Testis (tissue), 3 donors: Measurements from ENCODE around the gene PKP2. TPM values are rescaled to one million over a fixed set of nuclear protein-coding genes. Genes with fewer than 3 reads are reported as not detected.

ENCODE experiments used
- DNase-seq: peaks from one replicate; pipeline ENCODE4 v3.0.0-alpha.2; 2019
- H3K27ac ChIP-seq, 2 donors: fragments of 200-600 bp; sonication (generic); one replicate each; pipeline ENCODE4 v1.5.1; 2019
- H3K27me3 ChIP-seq: fragments of 200-600 bp; sonication (generic); one replicate; pipeline ENCODE4 v1.5.1; 2019
- H3K36me3 ChIP-seq: fragments of 200-600 bp; sonication (generic); one replicate; pipeline ENCODE4 v1.5.1; 2017; ENCODE audit warnings: low read depth; ENCODE audit errors: missing control alignments
- H3K4me1 ChIP-seq: fragments of 200-600 bp; sonication (generic); one replicate; pipeline ENCODE4 v1.5.1; 2019
- H3K4me3 ChIP-seq, 2 donors: fragments of 200-600 bp; sonication (generic); one replicate each; pipeline ENCODE4 v1.5.1; 2017 to 2019
- H3K9me3 ChIP-seq: fragments of 200-600 bp; sonication (generic); one replicate; pipeline ENCODE4 v1.5.1; 2017
- POLR2A ChIP-seq: fragments of 450-650 bp; IDR thresholded peaks from one replicate; pipeline ENCODE4 v1.6.1; 2017; ENCODE audit warnings: antibody characterized with exemption, mild to moderate bottlenecking, moderate library complexity
- WGBS, 2 donors: methylation state at CpG; one replicate each; pipeline ENCODE4 v1.1.5; 2018; 5-methylcytosine and 5-hydroxymethylcytosine counted together
- intact Hi-C: fragments of 100-400 bp; cut with DNase I; formaldehyde crosslinking; loops from one replicate; pipeline ENCODE4 v1.15.1; 2023; ENCODE audit warnings: low total_unique reads
- polyA plus RNA-seq: library from polyadenylated mRNA; stranded (reverse); fragments of 350-450 nt; fragmentation: Illumina TruSeq; extraction: RNeasy Lipid Tissue Mini Kit (QIAGEN cat#74804); gene quantifications from one replicate; pipeline ENCODE4 v1.2.3, GENCODE V29; 2014; ENCODE audit warnings: low read depth, low replicate concordance; ENCODE audit not compliant: insufficient read depth
- total RNA-seq, 2 donors: library from RNA; depleted of rRNA; stranded (reverse); fragments of >200 nt; gene quantifications; one replicate each; pipeline ENCODE4 v1.2.3, GENCODE V29; 2016
- TF ChIP-seq, protein P1 (sequence below), 3 experiments: fragments of 450-650 bp in 2 of 3; fragments of 200-600 bp in 1 of 3; sonication (generic) in 1 of 3; IDR thresholded peaks; one replicate each; pipeline ENCODE4 v1.5.1; 2016 to 2019; ENCODE audit warnings: antibody characterized with exemption in 3 of 3, mild to moderate bottlenecking in 2 of 3, moderate library complexity in 1 of 3

PKP2 gene
- total and polyA plus RNA-seq, 3 donors from 2014 or later: 14.8 to 22.3 (median 18.9) TPM

DNA sequence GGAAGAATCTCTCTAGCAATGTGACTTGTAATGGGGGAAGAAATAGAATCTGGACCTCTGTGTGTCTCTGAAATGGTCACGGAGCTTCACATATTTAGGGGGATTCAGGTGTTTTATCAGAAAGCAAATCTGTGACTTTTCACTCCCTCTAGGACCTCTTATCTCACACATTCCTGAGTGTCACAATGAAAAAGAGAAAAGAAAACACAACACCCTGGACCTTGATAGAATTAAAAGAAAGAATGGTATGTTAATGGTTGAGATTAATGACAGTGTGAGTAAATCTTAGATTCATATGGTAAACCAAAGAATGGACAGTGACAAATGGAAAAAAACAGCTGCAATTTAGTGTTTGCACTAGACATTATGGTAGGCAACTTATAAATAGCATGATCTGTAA is 68.5 kb downstream of the PKP2 start:
- no peak overlapping the region for H3K27ac ChIP-seq
- no peaks in the 10 kb centered on the region for H3K4me1 ChIP-seq
- no peak overlapping the region for H3K4me3 ChIP-seq
- intact Hi-C loops: no loop called here
- H3K9me3 ChIP-seq: no peaks in the 10 kb centered on the region
- no peaks in the 10 kb centered on the region for H3K36me3 ChIP-seq
- 78 to 88% methylated on average over 1 of the region's 1 CpG for WGBS, 2 donors
- TF ChIP-seq POLR2A: no peak
- TF ChIP-seq, protein P1, sequence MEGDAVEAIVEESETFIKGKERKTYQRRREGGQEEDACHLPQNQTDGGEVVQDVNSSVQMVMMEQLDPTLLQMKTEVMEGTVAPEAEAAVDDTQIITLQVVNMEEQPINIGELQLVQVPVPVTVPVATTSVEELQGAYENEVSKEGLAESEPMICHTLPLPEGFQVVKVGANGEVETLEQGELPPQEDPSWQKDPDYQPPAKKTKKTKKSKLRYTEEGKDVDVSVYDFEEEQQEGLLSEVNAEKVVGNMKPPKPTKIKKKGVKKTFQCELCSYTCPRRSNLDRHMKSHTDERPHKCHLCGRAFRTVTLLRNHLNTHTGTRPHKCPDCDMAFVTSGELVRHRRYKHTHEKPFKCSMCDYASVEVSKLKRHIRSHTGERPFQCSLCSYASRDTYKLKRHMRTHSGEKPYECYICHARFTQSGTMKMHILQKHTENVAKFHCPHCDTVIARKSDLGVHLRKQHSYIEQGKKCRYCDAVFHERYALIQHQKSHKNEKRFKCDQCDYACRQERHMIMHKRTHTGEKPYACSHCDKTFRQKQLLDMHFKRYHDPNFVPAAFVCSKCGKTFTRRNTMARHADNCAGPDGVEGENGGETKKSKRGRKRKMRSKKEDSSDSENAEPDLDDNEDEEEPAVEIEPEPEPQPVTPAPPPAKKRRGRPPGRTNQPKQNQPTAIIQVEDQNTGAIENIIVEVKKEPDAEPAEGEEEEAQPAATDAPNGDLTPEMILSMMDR (IDR thresholded peaks at IDR 0.05): no peak
- H3K27me3 ChIP-seq: no peaks in the 10 kb centered on the region
- DNase-seq: no peak

DNA sequence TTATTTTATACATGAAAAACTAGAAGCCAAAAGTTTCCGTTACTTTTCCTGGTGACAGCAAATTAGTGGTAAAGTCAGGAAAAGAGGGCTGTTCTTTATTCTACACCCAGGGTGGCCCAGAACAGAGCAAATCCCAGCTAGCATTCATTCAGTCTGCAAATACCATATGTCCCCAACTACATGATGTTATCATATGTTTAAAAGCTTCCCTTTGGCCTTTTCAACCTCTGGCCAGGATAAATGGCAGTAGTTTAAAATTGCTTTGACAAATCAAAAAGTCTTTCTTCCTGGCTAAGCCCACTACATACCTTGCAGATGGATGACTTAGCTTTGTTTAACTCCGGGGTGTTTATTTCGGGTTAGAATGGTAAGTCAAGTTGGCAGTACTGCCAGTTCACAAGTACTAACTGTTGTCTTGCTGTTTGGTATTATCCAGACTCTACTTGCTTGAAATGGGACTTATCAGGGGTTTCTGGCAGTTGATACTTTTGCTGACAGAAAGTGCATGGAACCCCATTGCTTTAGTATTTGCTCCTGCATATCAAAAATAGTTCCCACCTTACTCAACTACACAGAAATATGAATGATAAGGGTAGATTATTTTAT is 69.7 kb downstream of the PKP2 start:
- intact Hi-C loops: no loop called here
- Histone ChIP-seq H3K27ac (no peak overlapping the region), H3K9me3 (no peaks in the 10 kb centered on the region), H3K27me3 (no peaks in the 10 kb centered on the region), H3K36me3 (no peaks in the 10 kb centered on the region), H3K4me1 (no peaks in the 10 kb centered on the region), H3K4me3 (no peak overlapping the region)
- 82 to 87% methylated on average over 3 of the region's 3 CpGs for WGBS, 2 donors
- no peak for DNase-seq
- TF ChIP-seq POLR2A: no peak
- TF ChIP-seq, protein P1 (IDR thresholded peaks at IDR 0.05): no peak

DNA sequence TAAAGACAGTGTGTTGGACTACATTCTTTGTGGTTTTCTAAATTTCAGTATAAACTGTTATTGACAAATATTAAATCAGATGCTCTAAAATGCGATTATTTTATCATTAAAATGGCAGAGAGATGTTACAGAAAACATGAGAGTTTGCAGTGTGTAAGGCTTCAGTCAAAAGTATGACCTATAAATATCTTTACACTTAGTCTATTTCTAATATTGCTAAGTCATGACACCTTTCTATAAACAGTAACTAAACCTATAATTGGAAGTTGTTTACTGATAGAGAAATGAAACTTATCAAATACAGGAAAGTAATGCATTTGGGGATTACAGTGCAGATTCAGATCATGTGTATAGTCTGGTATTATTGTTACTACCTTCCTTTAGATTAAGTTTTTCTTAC is 72.0 kb downstream of the PKP2 start:
- WGBS, 2 donors: 96 to 97% methylated on average over 1 of the region's 1 CpG
- Histone ChIP-seq H3K4me3 (no peak overlapping the region), H3K9me3 (no peaks in the 10 kb centered on the region), H3K36me3 (no peaks in the 10 kb centered on the region), H3K27ac (no peak overlapping the region), H3K27me3 (no peaks in the 10 kb centered on the region), H3K4me1 (no peaks in the 10 kb centered on the region)
- intact Hi-C loops: no loop called here
- TF ChIP-seq, protein P1 (IDR thresholded peaks at IDR 0.05): no peak
- TF ChIP-seq POLR2A: no peak
- no peak for DNase-seq

DNA sequence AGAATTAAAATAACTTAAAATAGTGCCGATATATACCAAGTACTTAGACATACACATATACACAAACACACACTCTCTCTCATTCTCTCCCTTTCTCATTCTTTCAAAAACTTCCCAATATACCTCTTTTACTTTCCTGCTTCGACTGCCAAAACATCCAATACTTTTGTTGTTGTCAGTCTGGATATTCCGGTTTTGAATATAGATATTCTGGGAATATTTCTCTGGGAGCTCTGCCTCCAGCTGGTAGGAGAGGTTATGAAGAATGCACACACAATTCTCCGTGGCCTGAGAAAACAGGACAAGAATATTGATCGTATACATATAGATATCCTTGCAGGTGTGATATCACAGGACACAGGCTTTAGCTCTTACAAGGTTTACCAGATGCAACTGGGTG is 74.2 kb downstream of the PKP2 start:
- DNase-seq: no peak
- WGBS, 2 donors: 75 to 84% methylated on average over 5 of the region's 5 CpGs
- Histone ChIP-seq H3K4me1 (no peaks in the 10 kb centered on the region), H3K4me3 (no peak overlapping the region), H3K27me3 (no peaks in the 10 kb centered on the region), H3K36me3 (no peaks in the 10 kb centered on the region), H3K9me3 (no peaks in the 10 kb centered on the region), H3K27ac (no peak overlapping the region)
- intact Hi-C loops: no loop called here
- TF ChIP-seq, protein P1 (IDR thresholded peaks at IDR 0.05): no peak

DNA sequence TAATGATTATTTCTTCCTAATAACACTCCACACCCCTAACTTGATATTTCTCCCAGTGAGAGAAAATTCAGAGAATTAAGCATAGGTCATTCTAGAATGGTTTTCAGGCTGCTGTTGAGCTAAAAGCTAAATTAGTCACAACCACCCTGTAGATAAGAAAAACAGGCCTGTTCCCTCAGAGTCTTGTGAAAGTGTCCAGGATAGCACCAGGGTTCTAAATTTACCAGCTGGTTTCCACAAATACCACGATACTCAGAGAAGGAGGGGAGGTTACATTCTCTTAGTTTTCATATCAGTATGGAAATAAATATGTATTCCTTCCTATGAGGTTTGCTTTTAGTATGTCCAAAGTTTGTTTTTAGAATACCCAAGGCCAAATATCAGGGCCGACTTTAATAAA is 74.9 kb downstream of the PKP2 start:
- intact Hi-C loops: no loop called here

More for the DNA sequence above, 74.9 kb downstream of the PKP2 start:
- TF ChIP-seq, protein P1 (IDR thresholded peaks at IDR 0.05): no peak
- TF ChIP-seq POLR2A: no peak
- Histone ChIP-seq H3K4me3 (no peak overlapping the region), H3K27me3 (no peaks in the 10 kb centered on the region), H3K36me3 (no peaks in the 10 kb centered on the region), H3K4me1 (no peaks in the 10 kb centered on the region), H3K9me3 (no peaks in the 10 kb centered on the region), H3K27ac (no peak overlapping the region)
- DNase-seq: no peak
- WGBS, 2 donors: 55 to 63% methylated on average over 2 of the region's 2 CpGs
